HEK293T (cell line): Measurements from ENCODE around the gene TXNIP.
"Not testable (repeated sequence)": the region's sequence is repeated elsewhere in the genome, so short reads cannot be mapped to it uniquely, and the experiment has no call there.

Experiments
- ARNT ChIP-seq: fragments of 450-650 bp; IDR thresholded peaks from 2 replicates; pipeline ENCODE4 v1.6.1; 2017; ENCODE audit warnings: mild to moderate bottlenecking
- BHLHE40 ChIP-seq: fragments of 450-650 bp; IDR thresholded peaks from 2 replicates; pipeline ENCODE4 v1.6.1; 2016; ENCODE audit warnings: mild to moderate bottlenecking, moderate library complexity, borderline replicate concordance
- CTBP1 ChIP-seq: fragments of 450-650 bp; IDR thresholded peaks from 2 replicates; pipeline ENCODE4 v1.6.1; 2016; ENCODE audit warnings: borderline replicate concordance
- ELF4 ChIP-seq: fragments of 450-650 bp; IDR thresholded peaks from 2 replicates; pipeline ENCODE4 v1.6.1; 2017; ENCODE audit warnings: antibody characterized with exemption
- FOXA1 ChIP-seq: fragments of 450-650 bp; IDR thresholded peaks from 2 replicates; pipeline ENCODE4 v1.6.1; 2016; ENCODE audit warnings: mild to moderate bottlenecking
- FOXK2 ChIP-seq: fragments of 450-650 bp; IDR thresholded peaks from 2 replicates; pipeline ENCODE4 v1.6.1; 2016; ENCODE audit warnings: mild to moderate bottlenecking
- FOXM1 ChIP-seq: fragments of 450-650 bp; IDR thresholded peaks from 2 replicates; pipeline ENCODE4 v1.6.1; 2017; ENCODE audit warnings: mild to moderate bottlenecking, borderline replicate concordance
- HDGF ChIP-seq: fragments of 450-650 bp; IDR thresholded peaks from 2 replicates; pipeline ENCODE4 v1.6.1; 2017; ENCODE audit warnings: antibody characterized with exemption, borderline replicate concordance
- LEF1 ChIP-seq: fragments of 450-650 bp; IDR thresholded peaks from 2 replicates; pipeline ENCODE4 v1.6.1; 2017; ENCODE audit warnings: mild to moderate bottlenecking, borderline replicate concordance
- SP1 ChIP-seq: fragments of 450-650 bp; IDR thresholded peaks from 2 replicates; pipeline ENCODE4 v1.6.1; 2017
- SUZ12 ChIP-seq: fragments of 450-650 bp; IDR thresholded peaks from 2 replicates; pipeline ENCODE4 v1.6.1; 2016; ENCODE audit warnings: mild to moderate bottlenecking
- ZNF384 ChIP-seq: fragments of 450-650 bp; IDR thresholded peaks from 2 replicates; pipeline ENCODE4 v1.6.1; 2016
- TF ChIP-seq, protein P1 (sequence below): fragments of 450-650 bp; IDR thresholded peaks from 2 replicates; pipeline ENCODE4 v1.6.1; 2016

DNA sequence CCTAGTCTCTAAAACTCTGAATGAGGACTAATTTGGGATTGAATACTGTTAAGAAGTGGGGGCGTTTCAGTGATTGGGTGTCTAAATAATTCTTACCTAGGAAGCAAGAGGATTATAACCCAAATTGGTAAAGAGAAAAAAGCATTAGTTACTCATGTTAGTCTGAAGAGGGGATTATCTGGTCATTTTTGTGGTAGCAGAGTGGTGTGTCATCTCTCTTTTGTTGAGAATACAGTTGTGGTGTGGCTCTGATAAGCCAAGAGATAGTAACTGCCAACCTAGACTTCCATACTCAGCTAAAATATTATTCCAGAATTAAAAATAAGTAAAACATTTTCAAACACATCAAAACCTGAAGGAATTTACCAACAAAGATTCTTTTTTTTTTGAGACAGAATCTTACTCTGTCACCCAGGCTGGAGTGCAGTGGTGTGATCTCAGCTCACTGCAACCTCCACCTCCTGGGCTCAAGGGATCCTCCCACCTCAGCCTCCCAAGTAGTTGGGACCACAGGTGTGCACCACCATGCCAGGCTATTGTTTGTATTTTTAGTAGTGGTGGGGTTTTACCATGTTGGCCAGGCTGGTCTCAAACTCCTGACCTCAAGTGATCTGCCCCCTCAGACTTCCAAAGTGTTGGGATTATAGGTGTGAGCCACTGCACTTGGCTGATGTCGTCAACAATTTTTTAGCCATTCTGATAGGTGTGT lies 29.6 kb upstream of the TXNIP start:
- not testable (repeated sequence) for TF ChIP-seq FOXA1, SP1, LEF1, SUZ12, BHLHE40, FOXM1, ELF4, HDGF, ZNF384, CTBP1, FOXK2, ARNT
- TF ChIP-seq, protein P1, sequence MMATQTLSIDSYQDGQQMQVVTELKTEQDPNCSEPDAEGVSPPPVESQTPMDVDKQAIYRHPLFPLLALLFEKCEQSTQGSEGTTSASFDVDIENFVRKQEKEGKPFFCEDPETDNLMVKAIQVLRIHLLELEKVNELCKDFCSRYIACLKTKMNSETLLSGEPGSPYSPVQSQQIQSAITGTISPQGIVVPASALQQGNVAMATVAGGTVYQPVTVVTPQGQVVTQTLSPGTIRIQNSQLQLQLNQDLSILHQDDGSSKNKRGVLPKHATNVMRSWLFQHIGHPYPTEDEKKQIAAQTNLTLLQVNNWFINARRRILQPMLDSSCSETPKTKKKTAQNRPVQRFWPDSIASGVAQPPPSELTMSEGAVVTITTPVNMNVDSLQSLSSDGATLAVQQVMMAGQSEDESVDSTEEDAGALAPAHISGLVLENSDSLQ: not testable (repeated sequence)
